BJ (cell line): ENCODE data around the gene ZNF552. TPM values are rescaled to one million over a fixed set of nuclear protein-coding genes. Genes with fewer than 3 reads are reported as not detected.

ENCODE experiments used
- CTCF ChIA-PET: fragments of 350-600 bp; formaldehyde crosslinking; extraction: SDS; loops from one replicate; lab custom pipeline; 2021; ENCODE audit warnings: antibody characterized with exemption, inconsistent platforms; lab: Yijun Ruan, JAX
- POLR2A ChIA-PET: fragments of 300-600 bp; sonication (Branson Sonifier 250); formaldehyde crosslinking; extraction: SDS; loops from one replicate; lab custom pipeline; 2021; ENCODE audit warnings: antibody characterized with exemption; lab: Charles Lee
- DNase-seq: peaks from one replicate; pipeline ENCODE4 v3.0.0-alpha.2; 2011; ENCODE audit warnings: low read depth
- H3K27me3 ChIP-seq: 2 replicates; pipeline ENCODE4 v1.6.0; 2011; ENCODE audit warnings: low read length; ENCODE audit not compliant: control insufficient read depth, insufficient read depth
- H3K36me3 ChIP-seq: 2 replicates; pipeline ENCODE4 v1.5.1; 2011; ENCODE audit warnings: low read length; ENCODE audit not compliant: control insufficient read depth, insufficient read depth
- H3K4me3 ChIP-seq: 2 replicates; pipeline ENCODE4 v1.5.1; 2011; ENCODE audit warnings: low read depth, mild to moderate bottlenecking, control low read depth, low read length
- CTCF ChIP-seq: IDR thresholded peaks from 2 replicates; pipeline ENCODE4 v1.5.1; 2011; ENCODE audit warnings: low read depth, mild to moderate bottlenecking, control low read depth, inconsistent platforms, low read length, moderate library complexity; ENCODE audit not compliant: insufficient read depth
- polyA plus RNA-seq: library from polyadenylated mRNA; depleted of rRNA; stranded (reverse); fragments of >200 nt; gene quantifications from 2 replicates; pipeline ENCODE4 v1.2.3, GENCODE V29; 2011

ZNF552 gene
- polyA plus RNA-seq, 1 experiment, result 2.1 TPM

DNA sequence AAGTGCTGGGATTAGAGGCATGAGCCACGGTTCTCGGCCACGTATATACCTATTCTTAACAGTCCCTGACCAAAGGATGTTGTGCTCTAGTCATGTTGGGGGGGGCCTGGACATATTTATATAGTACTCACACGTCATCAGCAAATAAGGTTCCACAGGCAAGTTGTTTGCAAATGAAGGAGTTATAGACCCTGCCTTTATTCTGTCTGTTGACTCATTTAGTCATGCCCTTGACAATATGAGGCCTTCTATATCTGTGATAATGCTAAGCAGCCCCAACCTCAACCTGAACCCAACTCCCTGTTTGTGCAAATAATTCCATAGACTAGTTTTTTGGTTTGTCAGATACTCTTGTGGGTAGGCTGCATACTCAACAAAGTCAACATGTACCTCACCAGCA, 36.4 kb downstream of the ZNF552 start:
- POLR2A ChIA-PET, result no interaction called here
- TF ChIP-seq CTCF, result no peak

GRCh38 chr19:57776764-57777296, 37.9 kb downstream of the ZNF552 start:
- Histone ChIP-seq H3K4me3 (no peak overlapping the region), H3K27me3 (no peaks in the 10 kb centered on the region), H3K36me3 (peaks cover 14% of the 10 kb centered on the region)
- POLR2A ChIA-PET, result no interaction called here
- CTCF ChIA-PET, result no interaction called here
- no peak for TF ChIP-seq CTCF
- no peak for DNase-seq

More for the DNA sequence above, 36.4 kb downstream of the ZNF552 start:
- CTCF ChIA-PET, result no interaction called here
- no peak for DNase-seq
- H3K27me3 ChIP-seq, result no peaks in the 10 kb centered on the region
- H3K4me3 ChIP-seq, result no peak overlapping the region
- H3K36me3 ChIP-seq, result peaks cover 14% of the 10 kb centered on the region

DNA sequence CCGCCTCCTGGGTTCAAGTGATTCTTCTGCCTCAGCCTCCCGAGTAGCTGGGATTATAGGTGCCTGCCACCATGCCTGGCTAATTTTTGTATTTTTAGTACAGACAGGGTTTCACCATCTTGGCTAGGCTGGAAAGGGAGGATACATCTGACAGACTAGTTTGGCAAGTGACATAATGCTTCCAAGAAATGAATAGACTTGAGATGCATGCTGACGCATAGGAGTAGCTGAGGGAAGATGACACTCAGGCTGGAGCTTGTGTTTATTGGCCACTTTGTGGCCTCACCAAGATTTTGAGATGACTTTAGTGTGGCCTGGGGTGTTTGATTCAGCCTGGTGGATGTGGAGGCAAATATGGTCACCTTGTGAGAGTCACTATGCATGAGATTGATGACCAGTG, 41.2 kb downstream of the ZNF552 start:
- Histone ChIP-seq H3K27me3 (no peaks in the 10 kb centered on the region), H3K4me3 (no peak overlapping the region), H3K36me3 (peaks cover 8% of the 10 kb centered on the region)
- TF ChIP-seq CTCF, result no peak
- ChIA-PET POLR2A (no interaction called here), CTCF (no interaction called here)
- DNase-seq, result no peak

DNA sequence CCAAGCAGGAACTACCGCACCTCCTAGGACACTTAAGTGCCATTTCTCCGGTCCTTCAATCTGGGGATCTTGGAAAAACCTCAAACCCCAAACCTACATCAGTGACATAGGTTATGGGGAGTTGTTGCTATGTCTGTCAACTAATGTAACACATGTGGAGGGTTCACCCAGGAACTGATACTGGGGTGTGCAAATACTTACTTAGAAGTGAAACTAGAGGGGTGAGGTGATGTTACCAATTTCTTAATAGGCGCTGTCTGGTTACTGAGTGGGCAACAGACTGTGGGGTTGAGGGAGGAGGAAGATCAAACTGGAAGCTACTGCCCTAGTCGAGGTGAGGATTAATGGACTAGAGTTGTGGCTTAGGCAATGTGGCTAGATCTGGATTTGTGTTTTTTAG, 43.3 kb downstream of the ZNF552 start:
- TF ChIP-seq CTCF, result no peak
- ChIA-PET POLR2A (no interaction called here), CTCF (no interaction called here)
- Histone ChIP-seq H3K4me3 (no peak overlapping the region), H3K36me3 (peaks cover 5% of the 10 kb centered on the region), H3K27me3 (no peaks in the 10 kb centered on the region)
- no peak for DNase-seq

GRCh38 chr19:57769345-57770131, 45.2 kb downstream of the ZNF552 start, which contains the start of gene ZNF586:
ZNF586 (plus strand) TSS chr19:57769676; CDS start chr19:57769843, 167 bp downstream.
- H3K27me3 ChIP-seq, result no peaks in the 10 kb centered on the region
- H3K36me3 ChIP-seq, result peaks cover 2% of the 10 kb centered on the region; the same call in 1 of the 2 replicates
- DNase-seq, result peak; percentile 67
- no peak for TF ChIP-seq CTCF
- H3K4me3 ChIP-seq, result peak within 1 kb of the TSS; percentile 79
- POLR2A ChIA-PET, result no interaction called here
- CTCF ChIA-PET, result no interaction called here
